Measurements from ENCODE around the gene GSTA2.
"Not testable (repeated sequence)": the region's sequence is repeated elsewhere in the genome, so short reads cannot be mapped to it uniquely, and the experiment has no call there.

Gene GSTA2

DNA sequence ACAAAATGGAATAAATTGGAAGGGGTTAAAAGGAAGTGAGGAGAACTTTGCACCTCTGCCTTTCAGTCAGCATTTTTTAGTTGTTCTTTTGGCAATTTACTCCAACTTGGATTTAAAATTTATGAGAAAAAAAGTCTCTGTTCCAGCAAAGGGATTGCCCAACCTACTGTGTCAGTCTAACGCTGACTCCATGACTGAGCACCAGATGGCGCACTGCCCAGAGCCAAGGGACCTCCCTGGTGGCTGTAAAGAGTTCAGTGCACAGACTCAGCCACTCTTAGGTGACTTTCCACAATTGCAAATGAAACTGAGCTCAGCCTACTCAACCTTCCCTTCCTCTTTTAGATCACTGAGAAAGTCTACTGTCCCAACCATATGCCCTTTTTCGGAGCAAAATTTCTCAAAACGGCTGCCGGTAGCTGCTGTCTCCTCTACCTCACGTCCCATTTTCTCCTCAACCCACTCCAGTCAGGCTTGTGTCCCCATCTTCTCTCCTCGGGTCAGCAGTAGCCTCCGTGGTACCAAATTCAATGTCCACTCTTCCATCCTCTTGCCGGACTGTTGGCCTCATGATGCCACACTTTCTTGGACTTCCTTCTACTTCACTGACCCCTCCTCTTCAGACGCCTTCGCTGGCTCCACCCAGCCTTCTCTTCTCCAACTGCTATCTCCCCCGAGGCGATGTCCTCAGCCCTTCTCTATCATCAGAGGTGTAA is 38.7 kb downstream of the GSTA2 start:
- peak; percentile 54 for DNase-seq

DNA sequence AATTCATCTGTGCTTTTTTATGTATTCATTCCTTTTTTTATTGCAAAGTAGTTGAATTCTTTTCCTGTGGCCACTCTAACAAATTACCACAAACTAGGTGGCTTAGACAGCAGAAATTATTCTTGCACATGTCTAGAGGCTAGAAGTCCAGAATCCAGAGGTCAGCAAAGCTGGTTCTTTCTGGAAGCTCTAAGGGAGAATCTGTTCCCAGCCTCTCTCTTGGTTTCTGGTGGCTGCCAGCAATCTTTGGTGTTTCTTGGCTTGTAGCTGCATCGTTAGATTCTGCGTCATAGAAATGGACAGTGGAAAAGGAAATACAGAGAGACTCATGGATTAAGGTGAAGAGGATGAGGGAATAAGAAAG is 39.3 kb downstream of the GSTA2 start:
- no peak for DNase-seq

DNA sequence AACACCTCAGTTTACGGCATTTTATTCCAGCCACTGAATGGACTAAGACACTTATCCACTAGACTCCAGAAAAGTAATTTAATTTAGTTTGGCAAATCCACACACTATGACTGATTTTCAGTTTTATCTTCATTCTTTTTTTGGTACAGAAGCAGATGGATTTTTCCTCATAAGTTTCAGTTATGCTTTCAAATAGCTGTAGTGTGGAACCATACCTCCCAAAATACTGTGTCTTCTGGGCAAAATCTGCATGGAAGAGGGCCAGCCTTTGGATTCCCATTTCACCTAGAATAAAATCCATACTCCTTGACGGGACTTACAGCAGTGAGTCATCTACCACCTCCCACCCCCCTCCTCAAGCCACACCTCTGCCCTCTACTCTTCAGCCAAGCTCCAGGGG is 43.0 kb downstream of the GSTA2 start:
- DNase-seq: no peak

DNA sequence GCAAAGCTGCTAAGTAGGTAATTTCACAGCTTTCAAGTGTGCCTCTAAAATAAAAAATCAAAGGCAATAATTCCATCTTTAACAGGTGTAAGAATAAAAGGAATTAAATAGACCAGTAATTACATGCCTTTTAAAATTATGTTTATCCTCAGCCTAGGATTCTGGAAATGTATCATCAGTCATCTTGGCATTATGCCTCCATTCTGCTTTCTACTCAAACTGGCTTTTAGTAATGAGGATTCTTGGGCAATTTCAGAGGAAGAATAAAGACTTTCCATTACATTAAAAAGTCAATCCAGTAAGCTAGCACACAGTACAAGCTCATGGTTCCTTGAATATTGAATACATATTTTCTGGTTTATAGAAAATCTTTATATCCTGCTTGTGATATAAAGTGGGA is 44.7 kb downstream of the GSTA2 start:
- peak; percentile 7 for DNase-seq

DNA sequence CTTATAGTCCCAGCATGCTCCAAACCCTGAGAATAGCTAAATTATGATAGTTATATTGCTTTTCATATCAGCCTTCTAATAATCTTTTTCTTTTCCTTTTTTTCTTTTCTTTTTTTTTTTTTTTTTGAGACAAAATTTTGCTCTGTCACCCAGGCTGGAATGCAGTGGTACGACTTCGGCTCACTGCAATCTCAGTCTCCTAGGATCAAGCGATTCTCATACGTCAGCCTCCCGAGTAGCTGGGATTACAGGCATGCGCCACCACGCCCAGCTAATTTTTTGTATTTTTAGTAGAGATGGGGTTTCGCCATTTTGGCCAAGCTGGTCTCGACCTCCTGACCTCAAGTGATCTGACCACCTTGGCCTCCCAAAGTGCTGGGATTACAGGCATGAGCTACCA is 48.5 kb downstream of the GSTA2 start:
- DNase-seq: not testable (repeated sequence)

DNA sequence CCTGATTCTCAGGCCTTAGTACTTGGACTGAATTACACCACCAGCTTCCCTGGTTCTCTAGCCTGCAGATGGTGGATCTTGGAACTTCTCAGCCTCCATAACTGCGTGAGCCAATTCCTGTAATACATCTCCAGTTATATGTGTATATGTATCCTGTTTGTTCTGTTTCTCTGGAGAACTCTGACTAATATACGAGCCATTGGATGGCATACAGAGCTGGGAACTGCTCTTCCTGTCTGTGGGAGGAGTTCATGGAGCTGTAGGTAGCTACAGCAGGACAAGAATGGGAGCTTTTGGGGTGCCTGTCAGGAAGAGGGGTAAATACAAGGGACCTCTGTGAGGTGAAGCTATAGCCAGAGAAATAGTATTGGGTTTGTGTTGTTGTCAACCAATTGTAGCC is 51.1 kb downstream of the GSTA2 start:
- no peak for DNase-seq

DNA sequence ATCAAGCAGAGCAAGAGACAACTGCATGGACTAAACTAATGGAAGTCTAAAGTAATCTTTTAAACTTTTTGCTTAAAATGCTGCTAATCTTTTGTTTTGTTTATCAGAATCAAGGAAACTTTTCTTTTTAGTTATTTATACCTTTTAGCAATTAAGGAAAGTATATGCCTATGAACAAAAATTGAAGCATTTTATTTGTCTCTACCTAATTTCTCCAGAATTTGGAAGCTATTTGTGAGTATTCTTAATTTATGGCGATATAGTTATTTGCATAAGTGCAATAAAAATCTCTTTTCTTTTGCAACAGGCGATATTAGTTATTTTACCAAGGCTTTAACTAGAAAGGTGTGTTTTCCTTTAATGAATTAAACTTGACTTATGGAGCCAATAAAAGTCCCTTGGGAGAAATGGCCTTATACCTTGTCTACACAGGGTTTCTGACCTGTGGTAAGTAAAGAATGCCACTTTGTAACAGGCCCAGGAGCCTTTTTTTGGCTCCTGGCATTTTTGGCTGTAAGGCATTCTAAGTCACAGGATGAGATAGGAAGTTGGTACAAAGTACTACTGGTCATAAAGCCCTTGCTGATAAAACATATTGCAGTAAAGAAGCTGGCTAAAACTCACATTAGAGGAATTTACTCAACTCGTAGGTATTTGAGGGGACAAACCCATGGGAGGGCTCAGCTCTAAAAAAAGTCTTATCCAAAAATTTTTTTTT is 55.2 kb downstream of the GSTA2 start:
- no peak for DNase-seq

DNA sequence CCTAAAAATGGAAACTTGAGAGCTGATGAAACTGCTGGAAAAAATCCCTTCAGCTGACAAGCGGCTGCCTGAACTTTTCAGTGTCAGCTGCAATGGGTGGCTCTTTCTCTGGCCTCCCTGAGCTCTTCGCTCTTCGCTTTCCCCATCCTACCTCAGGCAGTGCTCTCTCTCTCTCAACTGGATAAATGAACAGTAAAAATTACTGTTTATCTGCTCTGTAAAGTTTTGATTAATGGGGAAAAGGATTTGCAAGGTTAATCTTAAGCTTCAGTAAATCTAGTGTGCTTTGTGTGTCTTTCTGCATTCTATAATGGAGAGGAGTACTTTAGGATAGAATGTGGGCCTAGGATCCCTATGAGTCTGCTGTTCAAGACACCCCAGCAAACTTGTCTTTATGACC is 57.3 kb downstream of the GSTA2 start:
- no peak for DNase-seq

DNA sequence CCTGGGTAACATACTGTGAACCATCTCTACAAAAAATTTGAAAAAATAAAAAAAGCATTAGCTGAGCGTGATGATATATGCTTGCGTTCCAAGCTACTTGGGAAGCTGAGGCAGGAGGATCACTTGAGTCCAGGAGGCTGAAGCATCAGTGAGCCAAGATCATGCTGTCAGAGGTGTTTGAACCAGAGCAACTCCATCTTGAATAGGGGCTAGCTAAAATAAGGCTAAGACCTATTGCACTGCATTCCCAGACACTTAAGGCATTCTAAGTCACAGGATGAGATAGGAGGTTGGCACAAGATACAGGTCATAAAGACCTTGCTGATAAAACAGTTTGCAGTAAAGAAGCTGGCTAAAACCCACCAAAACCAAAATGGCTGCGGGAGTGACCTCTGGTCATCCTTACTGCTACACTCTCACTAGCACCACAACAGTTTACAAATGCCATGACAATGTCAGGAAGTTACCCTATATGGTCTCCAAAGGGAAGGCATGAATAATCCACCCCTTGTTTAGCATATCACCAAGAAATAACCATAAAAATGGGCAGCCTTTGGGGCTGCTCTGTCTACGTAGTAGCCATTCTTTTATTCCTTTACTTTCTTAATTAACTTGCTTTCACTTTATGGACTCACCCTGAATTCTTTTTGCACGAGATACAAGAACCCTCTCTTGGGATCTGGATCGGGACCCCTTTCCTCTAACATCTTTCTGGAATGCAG is 58.3 kb downstream of the GSTA2 start:
- DNase-seq: not testable (repeated sequence)

DNA sequence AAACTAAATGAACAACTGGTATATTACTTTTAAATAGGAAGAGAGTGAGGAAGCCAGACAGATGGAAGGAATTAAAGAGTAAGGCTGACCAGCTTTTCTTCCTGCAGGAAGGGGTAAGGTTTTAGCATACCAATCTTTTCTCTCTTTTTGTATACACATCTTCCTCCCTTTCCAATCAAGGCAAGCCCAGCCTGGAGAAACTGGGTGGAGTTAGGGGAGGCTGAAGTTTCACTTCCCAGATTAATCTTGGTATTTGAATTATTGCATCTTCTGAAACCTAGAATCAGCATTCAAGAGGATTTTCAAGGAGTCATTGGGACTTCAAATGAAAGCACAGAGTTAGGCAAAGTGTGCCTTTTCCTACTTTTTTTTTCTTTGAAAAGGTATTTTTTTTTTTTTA is 59.2 kb downstream of the GSTA2 start:
- no peak for DNase-seq

Measured in NCI-H748 treated with DMSO at 0.1 percent for 48 hours (cell line).